ENCODE measurements around the gene CDH23. TPM values are rescaled to one million over a fixed set of nuclear protein-coding genes. Genes with fewer than 3 reads are reported as not detected.

CDH23 gene
- total and polyA plus RNA-seq, 2 of the 8 experiments (the other 6 are each of a cell fraction or from before 2014, with no cell fraction given): 1.9 to 4.9 TPM

DNA sequence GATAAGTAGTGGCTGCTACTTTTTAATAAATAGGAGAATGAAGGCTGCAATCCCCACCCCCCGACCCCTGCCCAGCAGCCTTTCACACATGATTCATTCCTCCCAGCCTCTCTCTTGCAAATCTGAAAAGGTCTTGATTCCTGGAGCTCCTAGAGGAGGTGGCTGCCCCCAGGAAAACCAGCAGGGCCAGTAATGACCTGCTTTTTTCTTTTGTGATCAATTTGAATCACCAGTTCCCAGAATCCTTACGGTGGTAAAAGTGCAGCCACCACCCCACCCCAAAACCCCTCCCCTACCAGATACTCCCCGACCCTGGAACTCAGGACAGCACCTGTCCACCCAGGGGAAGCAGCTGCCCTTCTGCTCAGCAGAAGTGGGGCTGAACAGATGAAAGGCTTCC lies 213.9 kb downstream of the CDH23 start (continued):
- TF ChIP-seq CHD1 (IDR thresholded peaks at IDR 0.05; ENCODE audit: low read depth, low read length) (no peak), HDAC2 (IDR thresholded peaks at IDR 0.05; ENCODE audit: borderline replicate concordance in 1 of 2, low read depth in 2 of 2, low read length in 2 of 2) (no peak), KDM4A (IDR thresholded peaks at IDR 0.05; ENCODE audit: low read depth, low read length, severe bottlenecking) (no peak)
